GM12872 (cell line): ENCODE measurements around the gene ENKUR.

Source experiments
- CTCF ChIP-seq: IDR thresholded peaks from 3 replicates; pipeline ENCODE4 v1.5.1; 2011; ENCODE audit warnings: low read depth, mild to moderate bottlenecking, low read length, moderate library complexity; ENCODE audit not compliant: insufficient read depth

ENKUR gene

GRCh38 chr10:24998044-24998443 lies 17.9 kb downstream of the ENKUR start:
- TF ChIP-seq CTCF = no peak

GRCh38 chr10:24995072-24995471 lies 20.9 kb downstream of the ENKUR start:
- TF ChIP-seq CTCF = no peak

- no peak for TF ChIP-seq CTCF
Measured at GRCh38 chr10:24993237-24993958, 22.6 kb downstream of the ENKUR start.

GRCh38 chr10:24992512-24993133 lies 23.3 kb downstream of the ENKUR start:
- TF ChIP-seq CTCF = no peak

GRCh38 chr10:24991298-24991697 lies 24.7 kb downstream of the ENKUR start:
- TF ChIP-seq CTCF = no peak

GRCh38 chr10:24989867-24990266 lies 26.1 kb downstream of the ENKUR start:
- TF ChIP-seq CTCF = no peak

- no peak for TF ChIP-seq CTCF
Measured at GRCh38 chr10:24988831-24989640, 26.9 kb downstream of the ENKUR start.
